Endodermal cell (in vitro differentiated cells): ENCODE results near the gene TLCD3A. TPM values are rescaled to one million over a fixed set of nuclear protein-coding genes. Genes with fewer than 3 reads are reported as not detected.
"Not testable (repeated sequence)": the region's sequence is repeated elsewhere in the genome, so short reads cannot be mapped to it uniquely, and the experiment has no call there.

Source experiments
- DNase-seq: peaks from one replicate; pipeline ENCODE4 v3.0.0-alpha.2; 2017
- H3K27ac ChIP-seq: 2 replicates; pipeline ENCODE4 v1.5.1; 2013; ENCODE audit warnings: mild to moderate bottlenecking, low read depth, low read length, moderate library complexity
- H3K27me3 ChIP-seq: 2 replicates; pipeline ENCODE4 v1.6.1; 2013; ENCODE audit warnings: mild to moderate bottlenecking, low read length, moderate library complexity; ENCODE audit not compliant: insufficient read depth, control insufficient read depth, poor library complexity, severe bottlenecking
- H3K36me3 ChIP-seq: 2 replicates; pipeline ENCODE4 v1.7.0; 2013; ENCODE audit warnings: mild to moderate bottlenecking, low read length, moderate library complexity; ENCODE audit not compliant: control insufficient read depth, insufficient read depth
- H3K4me1 ChIP-seq: one replicate; pipeline ENCODE4 v1.7.0; 2013; ENCODE audit warnings: low read length; ENCODE audit not compliant: control insufficient read depth, insufficient read depth
- H3K4me3 ChIP-seq: 2 replicates; pipeline ENCODE4 v1.5.1; 2013; ENCODE audit warnings: mild to moderate bottlenecking, low read length, moderate library complexity
- H3K9ac ChIP-seq: 2 replicates; pipeline ENCODE4 v1.6.1; 2013; ENCODE audit warnings: mild to moderate bottlenecking, low read length, moderate library complexity; ENCODE audit not compliant: poor library complexity, severe bottlenecking; ENCODE audit errors: extremely low read depth
- H3K9me3 ChIP-seq: 2 replicates; pipeline ENCODE4 v1.6.1; 2013; ENCODE audit warnings: mild to moderate bottlenecking, low read length, moderate library complexity; ENCODE audit not compliant: control insufficient read depth
- H3K27ac Mint-ChIP-seq: 2 replicates; pipeline ENCODE4 v1.8.0; 2020; ENCODE audit warnings: mixed read lengths
- H3K27me3 Mint-ChIP-seq: 2 replicates; pipeline ENCODE4 v1.8.0; 2021; ENCODE audit warnings: mild to moderate bottlenecking, mixed read lengths; ENCODE audit not compliant: insufficient read depth
- H3K36me3 Mint-ChIP-seq: 2 replicates; pipeline ENCODE4 v1.8.0; 2020; ENCODE audit warnings: low read depth, mixed read lengths
- H3K4me1 Mint-ChIP-seq: 2 replicates; pipeline ENCODE4 v1.8.0; 2020; ENCODE audit warnings: mixed read lengths
- H3K4me3 Mint-ChIP-seq: 2 replicates; pipeline ENCODE4 v1.8.0; 2020; ENCODE audit warnings: mild to moderate bottlenecking, moderate library complexity, mixed read lengths
- H3K9me3 Mint-ChIP-seq: 2 replicates; pipeline ENCODE4 v1.8.0; 2020; ENCODE audit warnings: mild to moderate bottlenecking, mixed read lengths
- CTCF ChIP-seq: fragments of 200-600 bp; sonication (generic); conservative IDR thresholded peaks from 2 replicates; pipeline ENCODE4 v1.5.0; 2021; ENCODE audit warnings: antibody characterized with exemption, mild to moderate bottlenecking
- WGBS, 2 experiments: methylation state at CpG; one replicate each; pipeline versions ENCODE4 v1.1.5 to v1.1.7; 2013; ENCODE audit warnings: missing lambda C conversion rate in 2 of 2, mixed read lengths in 1 of 2; ENCODE audit not compliant: insufficient coverage in 1 of 2, insufficient read length in 1 of 2; 5-methylcytosine and 5-hydroxymethylcytosine counted together
- total RNA-seq, 2 donors: library from RNA; stranded (reverse); fragmentation: NEBNext Ultra II Directional in 1 of 2; extraction: Animal tissue kit (Norgen Biotek cat#: 25700) in 1 of 2; gene quantifications; 2 replicates in 1 of 2; 3 replicates in 1 of 2; pipeline ENCODE4 v1.2.1, GENCODE V29; 2021

TLCD3A gene
- total RNA-seq, 2 donors from 2014 or later, result 16.6 to 28.8 TPM

GRCh38 chr17:746783-747629 is 14.6 kb downstream of the TLCD3A start:
- Histone ChIP-seq H3K27me3 (no peaks in the 10 kb centered on the region), H3K9me3 (peaks cover 13% of the 10 kb centered on the region), H3K36me3 (peaks cover 78% of the 10 kb centered on the region), H3K4me3 (no peak overlapping the region), H3K9ac (no peak overlapping the region), H3K27ac (no peak overlapping the region), H3K4me1 (no peaks in the 10 kb centered on the region)
- 92 to 94% methylated on average over 37 to 38 of the region's 38 CpGs for WGBS, 2 experiments
- peaks cover 7% of the 10 kb centered on the region for H3K9me3 Mint-ChIP-seq
- H3K4me3 Mint-ChIP-seq, result no peak overlapping the region
- peaks cover 7% of the 10 kb centered on the region for H3K4me1 Mint-ChIP-seq
- H3K36me3 Mint-ChIP-seq, result peaks cover 71% of the 10 kb centered on the region
- no peak overlapping the region for H3K27ac Mint-ChIP-seq
- H3K27me3 Mint-ChIP-seq, result no peaks in the 10 kb centered on the region
- no peak for DNase-seq
- TF ChIP-seq CTCF, result no peak

- not testable (repeated sequence) for DNase-seq, H3K4me3 ChIP-seq, H3K9me3 Mint-ChIP-seq, H3K27ac Mint-ChIP-seq, H3K4me3 Mint-ChIP-seq, H3K4me1 ChIP-seq, H3K27me3 ChIP-seq, H3K27me3 Mint-ChIP-seq, H3K27ac ChIP-seq, H3K9ac ChIP-seq
- peaks cover 13% of the 10 kb centered on the region for H3K9me3 ChIP-seq
- Mint-ChIP-seq H3K4me1 (peaks cover 15% of the 10 kb centered on the region), H3K36me3 (peaks cover 58% of the 10 kb centered on the region)
- 99 to 100% methylated on average over 1 to 4 of the region's 4 CpGs for WGBS, 2 experiments
- peaks cover 62% of the 10 kb centered on the region for H3K36me3 ChIP-seq
Measured at GRCh38 chr17:748604-749003, 16.2 kb downstream of the TLCD3A start.

- not testable (repeated sequence) for H3K27ac Mint-ChIP-seq, H3K4me3 Mint-ChIP-seq, H3K27ac ChIP-seq, DNase-seq, H3K27me3 Mint-ChIP-seq, H3K9ac ChIP-seq, H3K27me3 ChIP-seq, H3K4me1 ChIP-seq, H3K9me3 Mint-ChIP-seq
- H3K36me3 ChIP-seq, result peaks cover 54% of the 10 kb centered on the region
- peak overlapping the region; percentile 87 for H3K4me3 ChIP-seq
- WGBS, 2 experiments, result 68 to 70% methylated on average over 7 of the region's 7 CpGs
- H3K9me3 ChIP-seq, result peaks cover 13% of the 10 kb centered on the region
- Mint-ChIP-seq H3K4me1 (peaks cover 22% of the 10 kb centered on the region), H3K36me3 (peaks cover 52% of the 10 kb centered on the region)
Measured at GRCh38 chr17:749359-749758, 17.0 kb downstream of the TLCD3A start.

GRCh38 chr17:750431-751037 is 18.1 kb downstream of the TLCD3A start:
- Histone ChIP-seq H3K4me1 (peaks cover 4% of the 10 kb centered on the region), H3K36me3 (peaks cover 48% of the 10 kb centered on the region), H3K9me3 (peaks cover 16% of the 10 kb centered on the region), H3K4me3 (peak overlapping the region; percentile 87), H3K27ac (no peak overlapping the region), H3K27me3 (no peaks in the 10 kb centered on the region), H3K9ac (no peak overlapping the region)
- Mint-ChIP-seq H3K4me3 (peak overlapping the region; percentile 81), H3K27me3 (no peaks in the 10 kb centered on the region), H3K4me1 (peaks cover 28% of the 10 kb centered on the region), H3K27ac (no peak overlapping the region), H3K36me3 (peaks cover 47% of the 10 kb centered on the region), H3K9me3 (peaks cover 10% of the 10 kb centered on the region)
- no peak for DNase-seq
- 91 to 95% methylated on average over 7 to 8 of the region's 8 CpGs for WGBS, 2 experiments
- TF ChIP-seq CTCF, result no peak
